GM12865 (cell line): ENCODE results near the gene SCTR.
A peak's percentile ranks its signal among the peaks of the same experiment; 100 is the strongest.

Source experiments
- DNase-seq: peaks from one replicate; pipeline ENCODE4 v3.0.0; 2010; ENCODE audit warnings: low read depth
- H3K4me3 ChIP-seq: 2 replicates; pipeline ENCODE4 v1.5.1; 2011; ENCODE audit warnings: mild to moderate bottlenecking, low read depth, low read length, control low read depth
- CTCF ChIP-seq: IDR thresholded peaks from 2 replicates; pipeline ENCODE4 v1.5.1; 2011; ENCODE audit warnings: low read length, control low read depth, low read depth, inconsistent platforms; ENCODE audit not compliant: insufficient read depth; ENCODE audit errors: missing control alignments

The SCTR gene

GRCh38 chr2:119476301-119477112, 47.8 kb downstream of the SCTR start:
- peak; percentile 59 for DNase-seq

GRCh38 chr2:119475857-119476244, 48.4 kb downstream of the SCTR start:
- TF ChIP-seq CTCF: no peak
- no peak overlapping the region for H3K4me3 ChIP-seq
- DNase-seq: no peak

More at GRCh38 chr2:119476301-119477112, 47.8 kb downstream of the SCTR start:
- H3K4me3 ChIP-seq: no peak overlapping the region
- TF ChIP-seq CTCF: peak; percentile 97

GRCh38 chr2:119475225-119475856, 48.9 kb downstream of the SCTR start:
- no peak overlapping the region for H3K4me3 ChIP-seq
- DNase-seq: no peak
- TF ChIP-seq CTCF: no peak

- no peak for TF ChIP-seq CTCF
- DNase-seq: no peak
- H3K4me3 ChIP-seq: no peak overlapping the region
Measured at GRCh38 chr2:119474371-119475224, 49.7 kb downstream of the SCTR start.

GRCh38 chr2:119473621-119474370, 50.5 kb downstream of the SCTR start:
- no peak overlapping the region for H3K4me3 ChIP-seq
- DNase-seq: no peak
- no peak for TF ChIP-seq CTCF

GRCh38 chr2:119472749-119473148, 51.5 kb downstream of the SCTR start:
- no peak for TF ChIP-seq CTCF
- no peak for DNase-seq
- H3K4me3 ChIP-seq: no peak overlapping the region
